Liver (tissue), 9 donors: ENCODE results near the gene AGTPBP1. TPM values are rescaled to one million over a fixed set of nuclear protein-coding genes. Genes with fewer than 3 reads are reported as not detected.

Source experiments
- DNase-seq: peaks from one replicate; pipeline ENCODE4 v3.0.0-alpha.2; 2017; ENCODE audit warnings: low spot score
- H3K27ac ChIP-seq, 2 donors: one replicate each; pipeline ENCODE4 v1.7.0; 2013; ENCODE audit warnings: inconsistent platforms in 2 of 2, low read length in 2 of 2, control low read depth in 1 of 2, low read depth in 1 of 2, mild to moderate bottlenecking in 1 of 2
- H3K27me3 ChIP-seq, 4 donors: one replicate each; pipeline versions ENCODE4 v1.6.1 to v1.7.0; 2013; ENCODE audit warnings: low read length in 3 of 4, inconsistent platforms in 1 of 4, mild to moderate bottlenecking in 1 of 4, moderate library complexity in 1 of 4; ENCODE audit not compliant: control insufficient read depth in 4 of 4, insufficient read depth in 4 of 4
- H3K36me3 ChIP-seq, 4 donors: one replicate each; pipeline versions ENCODE4 v1.6.1 to v1.7.0; 2013; ENCODE audit warnings: low read length in 3 of 4, mild to moderate bottlenecking in 3 of 4, low read depth in 1 of 4, moderate library complexity in 1 of 4; ENCODE audit not compliant: control insufficient read depth in 4 of 4, insufficient read depth in 3 of 4
- H3K4me1 ChIP-seq, 4 donors: one replicate each; pipeline versions ENCODE4 v1.6.1 to v1.7.0; 2013; ENCODE audit warnings: low read length in 3 of 4, mild to moderate bottlenecking in 3 of 4, moderate library complexity in 1 of 4; ENCODE audit not compliant: control insufficient read depth in 4 of 4, insufficient read depth in 4 of 4
- H3K4me3 ChIP-seq, 3 donors: one replicate each; pipeline versions ENCODE4 v1.6.1 to v1.7.0; 2013; ENCODE audit warnings: low read length in 3 of 3, control low read depth in 1 of 3, low read depth in 1 of 3, mild to moderate bottlenecking in 1 of 3
- H3K9ac ChIP-seq, 2 donors: one replicate each; pipeline ENCODE4 v1.7.0; 2013; ENCODE audit warnings: low read length in 2 of 2, mild to moderate bottlenecking in 2 of 2, moderate library complexity in 2 of 2, control low read depth in 1 of 2, low read depth in 1 of 2
- H3K9me3 ChIP-seq, 4 donors: one replicate each; pipeline versions ENCODE4 v1.6.1 to v1.7.0; 2013; ENCODE audit warnings: low read length in 3 of 4; ENCODE audit not compliant: control insufficient read depth in 4 of 4
- FOXA1 ChIP-seq: IDR thresholded peaks from 2 replicates; pipeline ENCODE4 v1.6.1; 2016; ENCODE audit warnings: antibody characterized with exemption
- FOXA2 ChIP-seq: IDR thresholded peaks from 2 replicates; pipeline ENCODE4 v1.6.1; 2016; ENCODE audit warnings: antibody characterized with exemption
- HNF4G ChIP-seq: IDR thresholded peaks from 2 replicates; pipeline ENCODE4 v1.6.1; 2016; ENCODE audit warnings: antibody characterized with exemption
- JUND ChIP-seq, 2 donors: IDR thresholded peaks; 2 replicates each; pipeline ENCODE4 v1.6.1; 2016; ENCODE audit warnings: antibody characterized with exemption in 2 of 2
- RAD21 ChIP-seq, 2 donors: IDR thresholded peaks; 2 replicates each; pipeline ENCODE4 v1.6.1; 2016; ENCODE audit warnings: antibody characterized with exemption in 2 of 2, mild to moderate bottlenecking in 2 of 2
- RXRA ChIP-seq, 2 donors: IDR thresholded peaks; 2 replicates each; pipeline ENCODE4 v1.6.1; 2017 to 2018; ENCODE audit warnings: antibody characterized with exemption in 2 of 2, mild to moderate bottlenecking in 1 of 2
- SP1 ChIP-seq: IDR thresholded peaks from 2 replicates; pipeline ENCODE4 v1.6.1; 2018; ENCODE audit warnings: antibody characterized with exemption, mild to moderate bottlenecking
- TAF1 ChIP-seq: conservative IDR thresholded peaks from 2 replicates; pipeline ENCODE4 v1.6.1; 2016; ENCODE audit warnings: antibody characterized with exemption, mild to moderate bottlenecking
- YY1 ChIP-seq: IDR thresholded peaks from 2 replicates; pipeline ENCODE4 v1.6.1; 2016; ENCODE audit warnings: antibody characterized with exemption, mild to moderate bottlenecking
- WGBS: extraction: QIAGEN DNeasy Blood & Tissue Kit; methylation state at CpG from one replicate; pipeline ENCODE4 v1.1.7; 2013; 5-methylcytosine and 5-hydroxymethylcytosine counted together
- polyA plus RNA-seq, 2 donors: library from polyadenylated mRNA; stranded (reverse) in 1 of 2; unstranded in 1 of 2; fragments of 200-250 nt in 1 of 2; fragments of >200 nt in 1 of 2; fragmentation: Nextera tagmentation in 1 of 2; extraction: Ambion mirVana in 1 of 2; gene quantifications; one replicate each; pipeline versions ENCODE4 v1.2.1 to v1.2.3, GENCODE V29; 2013 to 2015
- total RNA-seq, 2 donors: library from RNA; depleted of rRNA; stranded (reverse); fragments of >200 nt; gene quantifications; one replicate each; pipeline ENCODE4 v1.2.3, GENCODE V29; 2014
- TF ChIP-seq, protein P1 (sequence below): IDR thresholded peaks from 2 replicates; pipeline ENCODE4 v1.6.1; 2016; ENCODE audit warnings: antibody characterized with exemption
- TF ChIP-seq, protein P2 (sequence below): IDR thresholded peaks from 2 replicates; pipeline ENCODE4 v1.6.1; 2016; ENCODE audit warnings: antibody characterized with exemption
- TF ChIP-seq, protein P3 (sequence below): IDR thresholded peaks from 2 replicates; pipeline ENCODE4 v1.6.1; 2016; ENCODE audit warnings: antibody characterized with exemption
- TF ChIP-seq, protein P4 (sequence below): fragments of 150-350 bp; IDR thresholded peaks from 2 replicates; pipeline ENCODE4 v1.5.1; 2017; ENCODE audit warnings: improper control_type of control experiment, low read depth, low read length; ENCODE audit not compliant: missing input control
- TF ChIP-seq, protein P5 (sequence below): IDR thresholded peaks from 2 replicates; pipeline ENCODE4 v1.6.1; 2016; ENCODE audit warnings: antibody characterized with exemption, mild to moderate bottlenecking
- donor health status: healthy.
- donor health status: healthy.
- donor health status: healthy.
- donor health status: healthy.
- donor health status: healthy.

Gene AGTPBP1
- total and polyA plus RNA-seq, 4 donors: 2.1 to 14.4 (median 5.7) TPM

DNA sequence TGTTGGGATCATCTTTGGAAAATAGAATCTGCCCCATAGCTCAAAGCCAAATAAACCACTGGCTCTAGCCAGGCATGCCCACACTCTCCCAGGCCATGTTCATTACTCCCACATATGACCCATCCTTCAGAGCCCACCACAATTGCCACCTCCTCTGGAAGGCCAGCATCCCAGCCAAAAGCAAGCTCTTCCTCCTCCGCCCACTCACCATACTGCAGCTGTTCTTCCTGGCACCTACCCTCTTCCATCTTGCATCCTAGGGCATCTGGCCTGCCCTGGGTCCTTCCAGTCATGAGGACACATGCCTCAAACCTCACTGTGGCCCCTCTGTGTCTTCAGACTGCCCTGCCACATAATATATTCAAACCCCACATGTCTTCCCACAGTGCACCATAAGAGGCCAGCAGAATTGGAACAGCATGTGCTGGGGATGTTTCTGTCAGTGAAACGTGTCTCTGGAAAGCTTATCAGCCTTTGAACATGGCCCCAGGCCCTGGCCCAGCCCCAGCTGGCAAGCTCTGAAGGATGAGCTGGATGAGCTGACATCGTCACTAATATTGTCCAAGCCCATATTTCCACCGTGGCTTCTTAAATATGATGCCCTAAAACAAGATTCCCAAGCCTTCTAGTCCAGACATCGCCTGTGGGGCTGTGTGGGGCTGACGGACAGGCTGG is 230.8 kb downstream of the AGTPBP1 start:
- no peaks in the 10 kb centered on the region for H3K9me3 ChIP-seq
- TF ChIP-seq, protein P1, sequence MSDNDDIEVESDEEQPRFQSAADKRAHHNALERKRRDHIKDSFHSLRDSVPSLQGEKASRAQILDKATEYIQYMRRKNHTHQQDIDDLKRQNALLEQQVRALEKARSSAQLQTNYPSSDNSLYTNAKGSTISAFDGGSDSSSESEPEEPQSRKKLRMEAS: no peak
- TF ChIP-seq RXRA (IDR thresholded peaks at IDR 0.05) (no peak), FOXA2 (no peak), SP1 (no peak), FOXA1 (no peak), JUND (IDR thresholded peaks at IDR 0.05) (no peak), YY1 (no peak)
- TF ChIP-seq, protein P2, sequence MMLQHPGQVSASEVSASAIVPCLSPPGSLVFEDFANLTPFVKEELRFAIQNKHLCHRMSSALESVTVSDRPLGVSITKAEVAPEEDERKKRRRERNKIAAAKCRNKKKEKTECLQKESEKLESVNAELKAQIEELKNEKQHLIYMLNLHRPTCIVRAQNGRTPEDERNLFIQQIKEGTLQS: no peak
- TF ChIP-seq, protein P3, sequence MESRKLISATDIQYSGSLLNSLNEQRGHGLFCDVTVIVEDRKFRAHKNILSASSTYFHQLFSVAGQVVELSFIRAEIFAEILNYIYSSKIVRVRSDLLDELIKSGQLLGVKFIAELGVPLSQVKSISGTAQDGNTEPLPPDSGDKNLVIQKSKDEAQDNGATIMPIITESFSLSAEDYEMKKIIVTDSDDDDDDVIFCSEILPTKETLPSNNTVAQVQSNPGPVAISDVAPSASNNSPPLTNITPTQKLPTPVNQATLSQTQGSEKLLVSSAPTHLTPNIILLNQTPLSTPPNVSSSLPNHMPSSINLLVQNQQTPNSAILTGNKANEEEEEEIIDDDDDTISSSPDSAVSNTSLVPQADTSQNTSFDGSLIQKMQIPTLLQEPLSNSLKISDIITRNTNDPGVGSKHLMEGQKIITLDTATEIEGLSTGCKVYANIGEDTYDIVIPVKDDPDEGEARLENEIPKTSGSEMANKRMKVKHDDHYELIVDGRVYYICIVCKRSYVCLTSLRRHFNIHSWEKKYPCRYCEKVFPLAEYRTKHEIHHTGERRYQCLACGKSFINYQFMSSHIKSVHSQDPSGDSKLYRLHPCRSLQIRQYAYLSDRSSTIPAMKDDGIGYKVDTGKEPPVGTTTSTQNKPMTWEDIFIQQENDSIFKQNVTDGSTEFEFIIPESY: no peak
- TF ChIP-seq, protein P4, sequence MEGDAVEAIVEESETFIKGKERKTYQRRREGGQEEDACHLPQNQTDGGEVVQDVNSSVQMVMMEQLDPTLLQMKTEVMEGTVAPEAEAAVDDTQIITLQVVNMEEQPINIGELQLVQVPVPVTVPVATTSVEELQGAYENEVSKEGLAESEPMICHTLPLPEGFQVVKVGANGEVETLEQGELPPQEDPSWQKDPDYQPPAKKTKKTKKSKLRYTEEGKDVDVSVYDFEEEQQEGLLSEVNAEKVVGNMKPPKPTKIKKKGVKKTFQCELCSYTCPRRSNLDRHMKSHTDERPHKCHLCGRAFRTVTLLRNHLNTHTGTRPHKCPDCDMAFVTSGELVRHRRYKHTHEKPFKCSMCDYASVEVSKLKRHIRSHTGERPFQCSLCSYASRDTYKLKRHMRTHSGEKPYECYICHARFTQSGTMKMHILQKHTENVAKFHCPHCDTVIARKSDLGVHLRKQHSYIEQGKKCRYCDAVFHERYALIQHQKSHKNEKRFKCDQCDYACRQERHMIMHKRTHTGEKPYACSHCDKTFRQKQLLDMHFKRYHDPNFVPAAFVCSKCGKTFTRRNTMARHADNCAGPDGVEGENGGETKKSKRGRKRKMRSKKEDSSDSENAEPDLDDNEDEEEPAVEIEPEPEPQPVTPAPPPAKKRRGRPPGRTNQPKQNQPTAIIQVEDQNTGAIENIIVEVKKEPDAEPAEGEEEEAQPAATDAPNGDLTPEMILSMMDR: no peak
- H3K4me3 ChIP-seq: no peak overlapping the region
- DNase-seq: no peak
- H3K36me3 ChIP-seq: no peaks in the 10 kb centered on the region
- H3K27me3 ChIP-seq: no peaks in the 10 kb centered on the region
- H3K9ac ChIP-seq: no peak overlapping the region
- H3K4me1 ChIP-seq: no peaks in the 10 kb centered on the region
- H3K27ac ChIP-seq: no peak overlapping the region
- 61% methylated on average over 6 of the region's 6 CpGs for WGBS

DNA sequence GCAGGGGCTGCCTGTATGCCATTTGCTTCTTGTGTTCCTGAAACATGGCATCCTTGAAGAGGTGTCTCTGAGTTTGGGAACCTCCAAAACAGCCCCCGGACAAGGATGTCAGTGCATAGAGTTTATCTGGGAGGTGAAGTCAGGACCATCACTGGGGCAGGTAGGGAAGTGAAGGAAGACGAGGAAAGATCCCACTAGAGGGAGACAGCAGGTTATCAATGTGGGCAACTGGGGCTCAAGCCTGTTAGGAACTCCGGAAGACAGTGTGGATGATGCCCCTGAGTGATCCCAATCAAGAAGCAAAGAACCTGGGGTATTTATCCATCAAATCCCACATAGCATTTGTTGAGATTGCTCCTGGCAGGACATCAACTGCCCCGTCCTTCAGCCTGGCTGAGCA is 233.1 kb downstream of the AGTPBP1 start:
- Histone ChIP-seq H3K36me3 (no peaks in the 10 kb centered on the region), H3K4me3 (no peak overlapping the region), H3K27me3 (no peaks in the 10 kb centered on the region), H3K9me3 (no peaks in the 10 kb centered on the region), H3K27ac (no peak overlapping the region), H3K4me1 (no peaks in the 10 kb centered on the region), H3K9ac (no peak overlapping the region)
- WGBS: 56% methylated on average over 4 of the region's 4 CpGs
- TF ChIP-seq HNF4G (no peak), RAD21 (IDR thresholded peaks at IDR 0.05) (peak in 1 of 2 donors; percentile 20), TAF1 (no peak)
- TF ChIP-seq, protein P5, sequence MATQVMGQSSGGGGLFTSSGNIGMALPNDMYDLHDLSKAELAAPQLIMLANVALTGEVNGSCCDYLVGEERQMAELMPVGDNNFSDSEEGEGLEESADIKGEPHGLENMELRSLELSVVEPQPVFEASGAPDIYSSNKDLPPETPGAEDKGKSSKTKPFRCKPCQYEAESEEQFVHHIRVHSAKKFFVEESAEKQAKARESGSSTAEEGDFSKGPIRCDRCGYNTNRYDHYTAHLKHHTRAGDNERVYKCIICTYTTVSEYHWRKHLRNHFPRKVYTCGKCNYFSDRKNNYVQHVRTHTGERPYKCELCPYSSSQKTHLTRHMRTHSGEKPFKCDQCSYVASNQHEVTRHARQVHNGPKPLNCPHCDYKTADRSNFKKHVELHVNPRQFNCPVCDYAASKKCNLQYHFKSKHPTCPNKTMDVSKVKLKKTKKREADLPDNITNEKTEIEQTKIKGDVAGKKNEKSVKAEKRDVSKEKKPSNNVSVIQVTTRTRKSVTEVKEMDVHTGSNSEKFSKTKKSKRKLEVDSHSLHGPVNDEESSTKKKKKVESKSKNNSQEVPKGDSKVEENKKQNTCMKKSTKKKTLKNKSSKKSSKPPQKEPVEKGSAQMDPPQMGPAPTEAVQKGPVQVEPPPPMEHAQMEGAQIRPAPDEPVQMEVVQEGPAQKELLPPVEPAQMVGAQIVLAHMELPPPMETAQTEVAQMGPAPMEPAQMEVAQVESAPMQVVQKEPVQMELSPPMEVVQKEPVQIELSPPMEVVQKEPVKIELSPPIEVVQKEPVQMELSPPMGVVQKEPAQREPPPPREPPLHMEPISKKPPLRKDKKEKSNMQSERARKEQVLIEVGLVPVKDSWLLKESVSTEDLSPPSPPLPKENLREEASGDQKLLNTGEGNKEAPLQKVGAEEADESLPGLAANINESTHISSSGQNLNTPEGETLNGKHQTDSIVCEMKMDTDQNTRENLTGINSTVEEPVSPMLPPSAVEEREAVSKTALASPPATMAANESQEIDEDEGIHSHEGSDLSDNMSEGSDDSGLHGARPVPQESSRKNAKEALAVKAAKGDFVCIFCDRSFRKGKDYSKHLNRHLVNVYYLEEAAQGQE: no peak
- TF ChIP-seq, protein P3: no peak
- no peak for DNase-seq
